Fibroblast of skin of back (primary cell): Measurements from ENCODE around the gene PRMT7.

Experiments
- DNase-seq: peaks from one replicate; pipeline ENCODE4 v3.0.0-alpha.2; 2013

Gene PRMT7

DNA sequence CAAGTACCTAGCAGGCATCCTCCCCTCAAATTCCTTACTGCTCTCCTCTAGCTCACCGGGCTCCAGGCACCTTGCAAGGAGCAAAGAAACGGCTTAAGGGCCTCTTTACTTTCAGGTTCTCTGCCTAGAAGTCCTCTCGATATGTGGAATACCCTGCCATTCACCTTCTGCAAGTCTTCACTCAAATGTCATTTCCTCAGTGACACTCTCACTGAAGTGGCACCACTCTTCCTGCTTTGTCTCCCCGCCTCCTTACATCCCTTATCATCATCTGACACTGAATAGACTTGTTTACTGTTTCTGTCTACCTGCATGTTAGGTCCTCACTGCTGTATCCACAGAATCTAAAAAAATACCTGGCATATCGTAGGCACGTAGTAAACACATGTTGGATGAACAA lies 1.0 kb upstream of the PRMT7 start:
- no peak for DNase-seq

DNA sequence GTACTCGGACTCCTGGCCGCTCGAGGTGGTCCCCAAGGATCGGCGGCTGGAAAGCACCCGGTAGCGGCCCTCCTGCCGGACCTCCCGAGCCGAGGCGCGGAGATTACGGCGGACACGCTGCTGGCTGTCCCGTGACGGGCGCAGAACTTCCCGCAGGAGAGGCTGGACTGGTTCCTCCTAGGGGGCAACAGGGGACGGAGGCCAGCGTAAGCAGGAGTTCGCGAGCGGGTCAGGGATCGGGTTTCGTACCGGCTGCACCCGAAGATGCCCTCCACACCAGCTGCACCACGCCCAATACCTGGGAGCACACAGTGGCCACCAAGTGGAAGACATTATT lies 414 bp upstream of the PRMT7 start:
- no peak for DNase-seq

DNA sequence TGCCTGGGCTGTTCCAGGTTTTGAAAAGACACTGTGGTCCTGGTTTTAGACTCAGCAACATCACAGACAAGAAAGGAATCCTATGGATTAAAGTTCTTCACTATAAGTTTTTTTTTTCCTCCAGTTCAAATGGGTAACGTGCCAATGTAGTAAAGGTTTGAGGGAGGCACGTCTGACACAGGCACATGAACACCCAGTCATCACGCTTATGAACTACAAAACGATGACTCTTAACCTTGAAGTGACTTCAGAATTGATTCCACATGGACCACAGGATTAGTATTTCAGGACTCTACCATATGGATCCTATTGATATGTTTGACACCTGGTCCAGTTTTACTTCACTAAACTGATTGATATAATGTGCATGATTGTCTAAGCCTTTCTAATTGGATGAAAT lies 2.3 kb downstream of the PRMT7 start:
- DNase-seq, result no peak

GRCh38 chr16:68319185-68319908 lies 8.5 kb downstream of the PRMT7 start:
- DNase-seq, result no peak

- no peak for DNase-seq
Measured at GRCh38 chr16:68324336-68324735, 13.5 kb downstream of the PRMT7 start.

- DNase-seq, result no peak
Measured at GRCh38 chr16:68324780-68325357, 14.1 kb downstream of the PRMT7 start.

DNA sequence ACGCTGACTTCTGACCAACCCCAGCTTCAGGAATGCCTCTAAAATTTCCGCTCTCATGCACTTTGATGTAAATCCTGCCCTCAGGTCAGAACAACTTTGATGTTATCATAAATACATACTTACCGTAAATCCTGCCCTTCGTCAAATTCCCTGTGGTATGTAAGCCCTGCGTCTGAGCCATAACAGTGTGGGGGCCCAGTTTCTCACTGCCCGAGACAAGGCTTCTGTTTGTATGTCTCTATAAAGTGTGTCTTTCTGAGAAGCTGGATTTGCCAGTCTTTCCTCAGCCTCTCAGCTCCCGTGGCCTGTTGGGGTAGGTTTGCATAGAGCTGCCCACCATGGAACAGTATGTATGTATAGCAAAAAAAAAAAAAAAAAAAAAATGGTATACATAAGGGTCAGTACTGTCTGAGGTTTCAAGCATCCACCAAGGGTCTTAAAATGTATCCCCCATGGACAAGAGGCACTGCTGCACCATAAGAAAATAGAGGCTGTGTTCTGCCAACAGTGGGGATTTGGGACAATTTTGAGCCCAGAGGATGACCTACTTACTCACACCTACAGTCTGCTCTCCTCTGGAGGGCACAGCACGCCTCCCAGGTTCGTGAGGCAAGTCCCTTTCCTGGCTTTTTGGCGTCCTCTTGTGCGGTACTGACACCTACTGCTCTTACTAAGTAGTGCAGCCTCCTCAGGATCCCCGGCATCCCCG lies 17.5 kb downstream of the PRMT7 start:
- DNase-seq, result peak; percentile 80

GRCh38 chr16:68328860-68329390 lies 18.1 kb downstream of the PRMT7 start:
- no peak for DNase-seq

DNA sequence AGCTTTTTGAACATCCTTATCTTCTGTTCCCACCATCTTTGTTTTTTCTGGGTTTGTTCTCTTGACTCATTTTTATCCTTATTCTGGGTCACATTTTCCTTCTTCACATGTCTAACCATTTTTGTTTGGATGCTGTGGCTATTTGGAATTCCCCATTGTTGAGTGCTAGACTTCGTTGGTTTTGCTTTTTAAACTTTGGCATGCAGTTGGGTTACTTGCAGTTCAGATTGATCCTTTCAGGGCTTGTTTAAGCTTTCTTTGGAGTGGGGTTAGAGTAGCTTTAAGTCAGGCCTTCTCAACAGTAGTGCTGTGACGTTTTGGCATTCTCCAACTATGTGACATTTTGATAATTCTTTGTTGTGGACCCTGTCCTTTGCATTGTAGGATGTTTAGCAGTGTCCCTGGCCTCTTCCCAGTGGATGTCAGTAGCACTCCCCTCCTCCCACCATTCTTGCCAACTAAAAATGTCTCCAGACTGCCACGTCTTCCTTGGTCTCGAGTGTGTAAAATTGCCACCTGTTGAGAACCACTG lies 21.1 kb downstream of the PRMT7 start:
- DNase-seq, result peak; percentile 41

DNA sequence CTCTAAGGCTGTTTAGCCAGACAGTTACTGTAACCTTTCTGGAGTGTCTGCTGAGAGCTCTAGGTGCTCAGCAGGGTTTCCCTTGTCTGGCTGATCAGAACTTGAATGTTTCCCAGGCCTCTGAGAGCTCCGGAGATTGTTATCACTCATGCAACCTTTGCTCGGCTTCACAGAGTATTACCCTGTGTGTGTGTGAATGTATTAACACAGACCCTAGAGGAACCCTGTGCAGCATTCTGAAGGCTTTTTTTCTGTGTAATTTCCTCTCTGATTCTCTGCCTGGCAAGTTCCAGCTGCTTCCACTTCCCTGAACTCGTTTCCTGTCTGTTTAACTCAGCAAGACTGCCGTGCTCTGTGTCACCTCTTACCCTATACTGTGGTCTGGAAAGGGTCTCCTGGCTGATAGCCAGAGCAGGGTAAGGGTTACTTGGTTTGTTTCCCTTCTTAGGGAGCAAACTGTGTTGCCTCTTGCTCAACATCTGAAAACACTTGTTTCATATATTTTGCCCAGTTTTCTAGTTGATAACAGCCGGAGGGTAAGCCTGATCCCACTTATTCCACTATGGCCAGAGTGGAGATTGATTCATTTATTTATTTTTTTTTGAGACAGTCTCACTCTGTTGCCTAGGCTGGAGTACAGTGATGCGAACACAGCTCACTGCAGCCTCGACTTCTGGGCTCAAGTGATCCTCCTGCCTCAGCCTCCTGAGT lies 21.7 kb downstream of the PRMT7 start:
- peak; percentile 2 for DNase-seq

GRCh38 chr16:68335175-68335574 lies 24.4 kb downstream of the PRMT7 start:
- DNase-seq, result peak; percentile 4

GRCh38 chr16:68338326-68339119 lies 27.7 kb downstream of the PRMT7 start:
- DNase-seq, result no peak

DNA sequence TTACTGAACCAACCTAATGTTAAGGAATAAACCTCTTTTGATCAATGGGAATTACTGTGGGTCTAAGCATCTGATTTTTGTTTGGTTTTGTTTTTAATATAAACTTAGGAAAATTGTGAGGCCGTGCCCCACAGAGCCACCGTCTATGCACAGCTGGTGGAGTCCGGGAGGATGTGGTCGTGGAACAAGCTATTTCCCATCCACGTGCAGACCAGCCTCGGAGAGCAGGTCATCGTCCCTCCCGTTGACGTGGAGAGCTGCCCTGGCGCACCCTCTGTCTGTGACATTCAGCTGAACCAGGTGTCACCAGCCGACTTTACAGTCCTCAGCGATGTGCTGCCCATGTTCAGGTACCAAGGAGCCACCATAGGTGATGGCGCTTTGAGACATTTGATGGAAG lies 28.4 kb downstream of the PRMT7 start:
- DNase-seq, result no peak

DNA sequence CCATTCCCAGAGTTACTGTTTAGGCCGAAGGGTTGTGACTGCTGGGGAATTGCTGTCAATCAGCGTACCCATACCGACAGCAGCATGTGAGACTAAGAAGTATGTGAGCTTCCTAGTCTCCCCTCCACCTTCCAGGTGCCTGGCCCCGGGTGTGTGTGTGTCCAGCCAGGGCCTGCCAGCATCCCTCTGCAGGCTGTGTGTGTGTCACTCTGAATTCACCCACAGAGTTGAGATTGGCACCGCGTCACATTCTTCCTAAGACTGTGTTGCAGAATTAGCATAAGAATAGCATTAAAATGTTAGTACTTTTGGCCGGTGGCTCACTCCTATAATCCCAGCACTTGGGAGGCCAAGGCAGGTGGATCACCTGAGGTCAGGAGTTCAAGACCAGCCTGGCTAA lies 31.8 kb downstream of the PRMT7 start:
- no peak for DNase-seq

GRCh38 chr16:68343137-68343536 lies 32.3 kb downstream of the PRMT7 start:
- no peak for DNase-seq

- no peak for DNase-seq
Measured at GRCh38 chr16:68344252-68344651, 33.4 kb downstream of the PRMT7 start.

DNA sequence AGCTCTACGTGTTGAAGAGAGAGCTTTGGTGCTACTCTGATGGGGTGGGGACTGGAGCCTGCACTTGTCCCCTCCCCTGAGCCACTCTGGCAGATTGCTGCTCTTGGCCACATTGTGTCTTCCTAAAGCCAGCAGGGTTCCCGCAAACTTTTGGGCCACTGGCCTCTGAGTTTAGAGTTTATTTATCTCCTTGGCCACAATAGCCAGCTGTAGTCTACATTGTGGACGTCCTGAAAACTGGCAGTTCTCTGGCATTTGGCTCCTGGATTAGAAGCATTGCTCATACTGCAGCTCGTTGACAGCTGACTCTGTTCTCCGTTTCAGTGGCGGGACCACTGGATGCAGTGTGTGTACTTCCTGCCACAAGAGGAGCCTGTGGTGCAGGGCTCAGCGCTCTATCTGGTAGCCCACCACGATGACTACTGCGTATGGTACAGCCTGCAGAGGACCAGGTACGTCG lies 34.6 kb downstream of the PRMT7 start:
- DNase-seq, result peak; percentile 5

DNA sequence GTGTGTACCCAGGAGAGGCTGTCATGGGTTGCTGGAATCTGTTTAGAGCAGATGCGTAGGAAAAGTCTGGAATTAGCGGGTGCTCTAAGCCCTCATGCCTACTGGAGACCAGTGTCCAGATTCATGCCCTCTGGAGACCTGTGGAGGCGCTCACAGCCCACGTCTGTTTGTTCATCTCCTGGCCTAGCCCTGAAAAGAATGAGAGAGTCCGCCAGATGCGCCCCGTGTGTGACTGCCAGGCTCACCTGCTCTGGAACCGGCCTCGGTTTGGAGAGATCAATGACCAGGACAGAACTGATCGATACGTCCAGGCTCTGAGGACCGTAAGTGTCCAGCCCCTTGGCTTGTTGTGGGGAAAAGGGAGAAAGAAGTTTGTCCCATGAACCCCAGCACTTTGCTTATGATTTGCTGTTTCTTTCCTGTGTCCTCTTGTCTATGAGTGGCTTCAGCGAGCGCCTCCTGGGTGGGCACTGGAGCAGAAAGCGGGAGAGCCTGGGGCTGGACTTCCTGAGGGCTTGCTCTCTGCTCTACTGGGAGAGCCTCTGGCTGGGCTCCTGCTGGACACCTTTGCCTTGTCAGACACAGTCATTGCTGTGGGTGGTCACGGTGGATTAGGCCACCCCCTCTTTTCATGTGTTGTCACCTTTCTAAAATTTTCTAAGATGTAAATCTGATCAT lies 35.3 kb downstream of the PRMT7 start:
- no peak for DNase-seq

DNA sequence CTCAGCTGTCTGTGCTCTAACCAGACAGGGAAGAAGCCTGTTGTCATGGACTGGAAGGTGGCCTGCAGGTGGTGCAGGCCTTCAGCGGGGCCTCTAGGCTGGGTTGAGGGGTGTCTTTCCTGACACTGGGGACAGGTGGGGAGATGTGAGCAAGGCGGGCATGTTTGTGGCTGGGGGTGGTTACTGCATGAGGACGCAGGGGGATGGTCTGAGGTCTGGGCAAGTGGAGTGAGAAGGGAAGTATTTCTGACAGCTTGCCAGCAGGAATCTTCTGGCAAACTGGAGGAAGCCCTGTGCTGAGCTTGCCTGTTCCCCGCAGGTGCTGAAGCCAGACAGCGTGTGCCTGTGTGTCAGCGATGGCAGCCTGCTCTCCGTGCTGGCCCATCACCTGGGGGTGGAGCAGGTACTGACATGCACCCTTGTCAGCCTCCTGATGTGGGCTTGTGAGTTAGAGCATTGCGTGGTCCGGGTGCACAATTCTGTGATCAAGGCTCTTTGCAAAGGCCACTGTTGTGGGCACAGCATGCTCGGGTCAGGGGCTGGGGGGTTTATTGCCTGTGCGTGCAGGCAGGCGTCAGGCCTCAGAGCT lies 36.2 kb downstream of the PRMT7 start:
- no peak for DNase-seq

DNA sequence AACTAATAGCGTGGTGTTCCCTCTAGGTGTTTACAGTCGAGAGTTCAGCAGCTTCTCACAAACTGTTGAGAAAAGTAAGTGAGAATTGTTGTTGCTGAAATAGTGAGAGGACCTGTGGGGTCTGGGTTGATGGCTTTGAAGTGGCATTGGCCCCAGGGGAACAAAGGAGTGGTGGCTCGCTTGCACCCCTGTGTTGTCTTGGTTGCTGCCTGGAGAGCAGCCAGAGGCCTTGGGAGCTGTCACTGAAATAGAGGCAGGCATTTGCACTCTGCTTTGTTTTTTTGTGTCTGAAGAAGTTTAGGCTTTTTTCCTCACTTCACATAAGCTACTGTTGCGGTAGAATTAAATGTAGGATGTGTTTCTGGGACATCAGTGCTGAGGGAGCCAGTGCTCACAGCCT lies 36.8 kb downstream of the PRMT7 start:
- DNase-seq, result no peak
